ENCODE measurements around the gene FBXO38.

DNA sequence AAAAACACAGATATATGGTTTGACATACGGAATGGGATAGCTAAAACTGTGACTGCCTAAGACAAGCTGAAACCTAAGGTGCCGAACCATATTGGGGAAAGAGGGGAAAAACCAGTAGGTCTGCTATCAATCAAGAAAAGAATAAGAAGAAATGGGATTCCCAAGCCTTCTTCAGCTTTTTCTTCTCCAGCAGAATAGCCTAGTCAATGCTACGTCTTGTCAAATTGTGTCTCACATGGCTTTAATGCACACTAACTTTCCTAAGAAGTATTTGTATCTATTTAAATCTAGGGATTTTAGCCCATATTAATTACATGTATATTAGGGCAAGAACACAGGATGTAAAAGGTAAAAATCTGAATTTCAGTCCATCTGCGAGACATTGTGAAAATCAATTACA, 797 bp upstream of the FBXO38 start:
- TF ChIP-seq, protein P1, sequence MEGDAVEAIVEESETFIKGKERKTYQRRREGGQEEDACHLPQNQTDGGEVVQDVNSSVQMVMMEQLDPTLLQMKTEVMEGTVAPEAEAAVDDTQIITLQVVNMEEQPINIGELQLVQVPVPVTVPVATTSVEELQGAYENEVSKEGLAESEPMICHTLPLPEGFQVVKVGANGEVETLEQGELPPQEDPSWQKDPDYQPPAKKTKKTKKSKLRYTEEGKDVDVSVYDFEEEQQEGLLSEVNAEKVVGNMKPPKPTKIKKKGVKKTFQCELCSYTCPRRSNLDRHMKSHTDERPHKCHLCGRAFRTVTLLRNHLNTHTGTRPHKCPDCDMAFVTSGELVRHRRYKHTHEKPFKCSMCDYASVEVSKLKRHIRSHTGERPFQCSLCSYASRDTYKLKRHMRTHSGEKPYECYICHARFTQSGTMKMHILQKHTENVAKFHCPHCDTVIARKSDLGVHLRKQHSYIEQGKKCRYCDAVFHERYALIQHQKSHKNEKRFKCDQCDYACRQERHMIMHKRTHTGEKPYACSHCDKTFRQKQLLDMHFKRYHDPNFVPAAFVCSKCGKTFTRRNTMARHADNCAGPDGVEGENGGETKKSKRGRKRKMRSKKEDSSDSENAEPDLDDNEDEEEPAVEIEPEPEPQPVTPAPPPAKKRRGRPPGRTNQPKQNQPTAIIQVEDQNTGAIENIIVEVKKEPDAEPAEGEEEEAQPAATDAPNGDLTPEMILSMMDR (IDR thresholded peaks at IDR 0.05; ENCODE audit: insufficient read depth, low read depth, low read length) = no peak
- TF ChIP-seq EZH2 (IDR thresholded peaks at IDR 0.05; ENCODE audit: insufficient read depth, low read length) = no peak
